Effector memory CD8-positive, alpha-beta T cell (primary cell): ENCODE measurements around the gene PPIP5K2.
"Not testable (repeated sequence)": the region's sequence is repeated elsewhere in the genome, so short reads cannot be mapped to it uniquely, and the experiment has no call there.

Experiments used
- ATAC-seq: fragments of 150-1000 bp; cut with Tn5 transposase; replicated peaks from 2 replicates; pipeline ENCODE4 v1.10.0; 2021; ENCODE audit warnings: mild to moderate bottlenecking, moderate library complexity
- DNase-seq, 3 experiments: peaks; one replicate each; pipeline ENCODE4 v3.0.0; 2021
- H3K27ac Mint-ChIP-seq, 2 donors: one replicate each; pipeline ENCODE4 v1.8.0; 2022; ENCODE audit warnings: mild to moderate bottlenecking in 2 of 2, mixed read lengths in 2 of 2, moderate library complexity in 2 of 2
- H3K27me3 Mint-ChIP-seq, 2 donors: one replicate each; pipeline ENCODE4 v1.8.0; 2022; ENCODE audit warnings: mixed read lengths in 2 of 2
- H3K36me3 Mint-ChIP-seq: one replicate; pipeline ENCODE4 v1.8.0; 2022; ENCODE audit warnings: mild to moderate bottlenecking, moderate library complexity, mixed read lengths; ENCODE audit not compliant: insufficient read depth
- H3K4me1 Mint-ChIP-seq, 2 donors: one replicate each; pipeline ENCODE4 v1.8.0; 2022; ENCODE audit warnings: low read depth in 2 of 2, mixed read lengths in 2 of 2
- H3K4me3 Mint-ChIP-seq, 2 donors: one replicate each; pipeline ENCODE4 v1.8.0; 2022; ENCODE audit warnings: mild to moderate bottlenecking in 2 of 2, mixed read lengths in 2 of 2, moderate library complexity in 2 of 2
- H3K9me3 Mint-ChIP-seq, 2 donors: one replicate each; pipeline ENCODE4 v1.8.0; 2022; ENCODE audit warnings: mixed read lengths in 2 of 2

The PPIP5K2 gene

DNA sequence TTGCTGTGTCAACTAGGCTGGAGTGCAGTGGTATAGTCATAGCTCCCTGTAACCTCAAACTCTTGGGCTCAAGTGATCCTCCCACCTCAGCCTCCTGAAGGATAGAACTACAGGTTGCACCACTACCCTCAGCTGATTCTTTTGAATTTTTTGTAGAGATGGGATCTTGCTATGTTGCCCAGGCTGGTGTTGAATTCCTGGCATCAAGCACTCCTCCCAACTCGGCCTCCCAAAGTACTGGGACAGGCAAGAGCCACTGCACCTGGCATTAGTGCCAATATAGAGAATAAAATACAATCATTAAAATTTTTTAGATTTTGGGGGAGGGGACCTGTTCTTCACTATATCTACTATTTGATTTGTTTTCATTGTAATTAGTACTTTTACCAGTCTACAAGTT lies 15.4 kb downstream of the PPIP5K2 start:
- Mint-ChIP-seq H3K27me3 (no peaks in the 10 kb centered on the region), H3K36me3 (peaks cover 20% of the 10 kb centered on the region), H3K9me3 (no peaks in the 10 kb centered on the region), H3K4me3 (no peak overlapping the region), H3K27ac (no peak overlapping the region), H3K4me1 (peaks cover 3 to 15% of the 10 kb centered on the region in 2 donors)
- ATAC-seq (no peak), DNase-seq (no peak)

DNA sequence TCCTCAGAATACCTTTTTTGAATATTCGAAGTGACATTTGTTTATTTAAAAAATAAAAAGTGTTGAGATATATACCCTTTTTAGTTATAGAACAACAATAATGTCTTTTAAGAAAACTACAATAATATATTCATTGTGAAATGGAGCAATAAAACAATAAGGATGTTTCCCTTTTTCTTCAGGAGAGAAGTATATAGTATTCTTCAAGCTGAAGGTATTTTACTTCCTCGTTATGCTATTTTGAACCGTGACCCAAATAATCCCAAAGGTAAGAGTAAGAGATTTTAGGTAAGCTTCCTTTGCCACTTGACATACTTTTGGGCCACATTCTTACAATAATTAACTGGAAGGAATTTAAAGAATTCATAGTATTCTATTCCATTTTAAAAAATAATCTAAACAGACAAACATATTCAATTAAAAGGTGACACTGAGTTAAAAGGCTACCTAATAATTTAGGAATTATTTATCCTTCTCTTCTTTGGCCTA lies 18.1 kb downstream of the PPIP5K2 start:
- H3K27me3 Mint-ChIP-seq, result no peaks in the 10 kb centered on the region
- H3K27ac Mint-ChIP-seq, result no peak overlapping the region
- H3K4me3 Mint-ChIP-seq, result no peak overlapping the region
- H3K36me3 Mint-ChIP-seq, result peaks cover 20% of the 10 kb centered on the region
- DNase-seq (no peak), ATAC-seq (no peak)
- no peaks in the 10 kb centered on the region for H3K9me3 Mint-ChIP-seq
- H3K4me1 Mint-ChIP-seq, result peaks cover 0 to under 1% of the 10 kb centered on the region in 2 donors

DNA sequence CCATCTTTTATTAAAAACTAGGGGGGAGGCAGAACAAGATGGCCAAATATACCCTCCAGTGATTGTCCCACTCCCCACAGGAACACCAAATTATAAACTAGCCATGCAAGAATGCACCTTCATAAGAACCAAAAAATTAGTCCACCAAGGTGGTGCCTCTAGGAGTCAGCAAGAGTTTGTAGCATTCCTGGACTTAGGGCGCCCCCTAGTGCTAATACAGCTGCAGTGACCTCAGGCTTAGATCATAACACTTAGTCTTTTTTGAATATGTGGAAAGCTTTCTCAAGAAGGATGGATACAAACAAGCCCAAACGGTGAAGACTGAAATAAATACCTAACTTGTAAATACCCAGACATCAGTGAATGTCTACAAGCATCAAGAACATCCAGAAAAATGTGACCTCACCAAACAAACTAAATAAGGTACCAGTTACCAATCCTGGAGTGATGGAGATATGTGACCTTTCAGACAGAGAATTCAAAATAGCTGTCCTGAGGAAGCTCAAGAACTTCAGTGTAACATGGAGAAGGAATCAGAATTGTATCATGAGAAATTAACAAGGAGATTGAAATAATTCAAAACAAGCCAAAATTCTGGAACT lies 19.3 kb downstream of the PPIP5K2 start:
- H3K4me3 Mint-ChIP-seq, result no peak overlapping the region
- no peaks in the 10 kb centered on the region for H3K27me3 Mint-ChIP-seq
- H3K36me3 Mint-ChIP-seq, result peaks cover 20% of the 10 kb centered on the region
- H3K4me1 Mint-ChIP-seq, result no peaks in the 10 kb centered on the region
- DNase-seq, result peak; percentile 81 to 87 (median 84)
- H3K27ac Mint-ChIP-seq, result no peak overlapping the region
- ATAC-seq, result peak; percentile 100
- no peaks in the 10 kb centered on the region for H3K9me3 Mint-ChIP-seq

DNA sequence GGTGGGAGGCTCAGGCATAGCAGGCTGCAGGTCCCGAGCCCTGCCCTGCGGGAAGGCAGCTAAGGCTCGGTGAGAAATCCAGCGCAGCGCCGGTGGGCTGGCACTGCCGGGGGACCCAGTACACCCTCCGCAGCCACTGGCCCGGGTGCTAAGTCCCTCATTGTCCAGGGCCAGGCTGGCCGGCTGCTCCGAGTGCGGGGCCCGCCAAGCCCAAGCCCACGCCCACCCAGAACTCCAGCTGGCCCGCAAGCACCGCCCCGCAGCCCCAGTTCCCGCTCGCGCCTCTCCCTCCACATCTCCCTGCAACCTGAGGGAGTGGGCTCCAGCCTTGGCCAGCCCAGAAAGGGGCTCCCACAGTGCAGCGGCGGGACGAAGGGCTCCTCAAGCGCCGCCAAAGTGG lies 22.0 kb downstream of the PPIP5K2 start:
- not testable (repeated sequence) for H3K27ac Mint-ChIP-seq, ATAC-seq, DNase-seq, H3K4me3 Mint-ChIP-seq, H3K27me3 Mint-ChIP-seq, H3K4me1 Mint-ChIP-seq, H3K9me3 Mint-ChIP-seq
- peaks cover 16% of the 10 kb centered on the region for H3K36me3 Mint-ChIP-seq

DNA sequence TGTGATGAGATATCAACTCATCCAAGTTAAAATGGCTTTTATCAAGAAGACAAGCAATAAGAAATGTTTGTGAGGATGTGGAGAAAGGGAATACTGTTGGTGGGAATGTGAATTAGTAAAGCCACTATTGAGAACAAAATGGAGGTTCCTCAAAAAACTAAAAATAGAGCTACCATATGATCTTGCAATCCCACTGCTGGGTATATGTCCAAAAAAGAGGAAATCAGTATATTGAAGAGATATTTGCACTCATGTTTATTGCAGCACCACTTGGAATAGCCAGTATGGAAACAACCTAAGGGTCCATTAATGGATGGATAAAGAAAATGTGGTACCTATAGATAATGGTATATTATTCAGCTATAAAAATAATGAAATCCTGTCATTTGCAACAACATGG lies 25.1 kb downstream of the PPIP5K2 start:
- DNase-seq (no peak), ATAC-seq (no peak)
- Mint-ChIP-seq H3K9me3 (no peaks in the 10 kb centered on the region), H3K4me1 (no peaks in the 10 kb centered on the region), H3K4me3 (no peak overlapping the region), H3K36me3 (peaks cover 14% of the 10 kb centered on the region), H3K27ac (no peak overlapping the region), H3K27me3 (no peaks in the 10 kb centered on the region)

DNA sequence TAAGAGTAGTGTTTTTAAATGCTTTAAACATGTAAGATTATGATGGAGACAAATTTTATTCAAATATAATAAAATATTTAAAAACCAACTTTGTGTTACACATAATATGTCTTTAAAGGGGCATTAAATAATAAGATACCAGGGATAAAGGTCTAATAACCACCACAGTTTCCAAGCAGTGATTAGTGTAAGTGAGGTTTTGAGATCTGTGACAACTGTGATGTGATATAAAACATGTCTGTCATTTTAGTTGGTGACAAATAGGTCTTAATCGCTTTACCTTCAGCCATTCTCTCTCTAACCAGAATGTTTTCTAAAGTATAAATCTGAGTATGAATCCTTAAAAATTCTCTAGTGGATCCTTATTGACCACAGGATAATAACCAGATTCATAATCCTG lies 28.1 kb downstream of the PPIP5K2 start:
- H3K36me3 Mint-ChIP-seq, result peaks cover 15% of the 10 kb centered on the region
- no peak overlapping the region for H3K4me3 Mint-ChIP-seq
- no peak for DNase-seq
- no peak overlapping the region for H3K27ac Mint-ChIP-seq
- H3K4me1 Mint-ChIP-seq, result no peaks in the 10 kb centered on the region
- H3K9me3 Mint-ChIP-seq, result no peaks in the 10 kb centered on the region
- H3K27me3 Mint-ChIP-seq, result no peaks in the 10 kb centered on the region
- ATAC-seq, result no peak

DNA sequence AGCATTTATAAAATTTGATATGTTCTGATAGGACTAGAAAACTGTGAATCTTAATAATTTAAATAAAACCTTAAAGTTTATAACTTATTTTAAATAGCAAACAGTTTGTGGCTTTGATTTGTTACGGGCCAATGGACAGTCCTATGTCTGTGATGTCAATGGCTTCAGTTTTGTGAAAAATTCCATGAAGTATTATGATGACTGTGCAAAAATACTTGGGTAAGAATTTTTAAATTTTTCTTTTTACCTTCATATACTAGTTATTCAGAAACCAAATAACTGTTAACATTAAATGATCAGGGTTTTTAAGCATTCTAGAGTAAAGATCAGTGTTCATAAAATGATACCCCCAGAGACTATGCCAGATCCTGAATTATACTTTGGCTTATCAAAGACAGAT lies 31.1 kb downstream of the PPIP5K2 start:
- H3K9me3 Mint-ChIP-seq, result no peaks in the 10 kb centered on the region
- no peak for ATAC-seq
- no peaks in the 10 kb centered on the region for H3K4me1 Mint-ChIP-seq
- H3K27ac Mint-ChIP-seq, result no peak overlapping the region
- DNase-seq, result no peak
- no peak overlapping the region for H3K4me3 Mint-ChIP-seq
- no peaks in the 10 kb centered on the region for H3K27me3 Mint-ChIP-seq
- peaks cover 36% of the 10 kb centered on the region for H3K36me3 Mint-ChIP-seq

DNA sequence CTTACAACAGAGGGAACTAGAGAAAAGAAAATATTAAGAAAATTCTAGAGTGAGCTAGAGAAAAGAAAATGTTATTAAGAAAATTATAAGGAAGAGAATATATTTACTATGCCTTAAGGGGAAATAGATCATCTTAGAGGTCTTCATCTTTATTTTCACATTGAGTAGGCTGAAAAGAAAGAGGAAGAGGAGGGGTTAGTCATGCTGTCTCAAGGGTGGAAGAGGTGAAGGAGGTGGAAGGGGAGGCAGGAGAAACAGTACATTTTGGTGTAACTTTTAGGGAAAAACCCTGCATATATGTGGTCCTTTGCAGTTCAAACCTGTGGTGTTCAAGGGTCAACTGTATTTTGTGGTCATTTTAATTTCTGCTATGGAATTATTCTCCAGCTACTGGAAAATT lies 46.6 kb downstream of the PPIP5K2 start:
- Mint-ChIP-seq H3K9me3 (no peaks in the 10 kb centered on the region), H3K27me3 (no peaks in the 10 kb centered on the region), H3K27ac (no peak overlapping the region), H3K4me3 (no peak overlapping the region), H3K36me3 (peaks cover 17% of the 10 kb centered on the region), H3K4me1 (no peaks in the 10 kb centered on the region)
- DNase-seq (no peak), ATAC-seq (no peak)

DNA sequence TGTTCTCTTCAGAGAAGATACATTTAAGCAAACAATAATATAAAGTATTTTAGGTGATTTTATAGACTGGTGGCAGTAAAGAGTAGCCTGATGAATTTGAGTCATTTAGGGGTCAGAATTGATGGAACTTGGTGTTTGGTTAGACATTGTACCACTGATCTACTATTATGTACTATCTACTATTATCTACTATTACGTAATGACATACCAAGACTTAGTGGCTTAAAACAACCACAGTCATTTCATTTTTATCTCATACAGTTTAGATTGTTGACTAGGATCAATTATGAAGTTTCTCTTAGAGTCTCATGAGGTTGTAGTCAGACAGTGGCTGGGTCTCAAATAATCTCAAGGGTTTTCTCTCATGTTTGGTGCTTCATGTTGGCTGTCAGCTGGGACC lies 54.0 kb downstream of the PPIP5K2 start:
- no peaks in the 10 kb centered on the region for H3K27me3 Mint-ChIP-seq
- DNase-seq (no peak), ATAC-seq (no peak)
- no peaks in the 10 kb centered on the region for H3K9me3 Mint-ChIP-seq
- H3K36me3 Mint-ChIP-seq, result peaks cover under 1% of the 10 kb centered on the region
- no peaks in the 10 kb centered on the region for H3K4me1 Mint-ChIP-seq
- H3K4me3 Mint-ChIP-seq, result no peak overlapping the region
- H3K27ac Mint-ChIP-seq, result no peak overlapping the region

DNA sequence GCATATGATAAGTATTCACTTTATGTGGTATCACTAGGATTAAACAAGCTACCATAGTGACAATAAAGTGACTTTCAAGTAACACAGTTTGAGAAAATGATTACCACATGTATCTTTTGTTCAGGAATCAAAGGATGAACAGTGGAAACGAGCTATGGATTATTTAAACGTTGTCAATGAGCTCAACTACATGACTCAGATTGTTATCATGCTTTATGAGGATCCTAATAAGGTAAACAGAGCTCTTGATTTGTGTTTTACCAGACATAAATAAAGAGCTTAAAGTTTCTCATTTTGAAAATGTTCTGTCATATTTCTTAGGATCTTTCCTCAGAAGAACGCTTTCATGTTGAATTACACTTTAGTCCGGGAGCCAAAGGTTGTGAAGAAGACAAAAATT lies 57.4 kb downstream of the PPIP5K2 start:
- H3K9me3 Mint-ChIP-seq, result no peaks in the 10 kb centered on the region
- DNase-seq (no peak), ATAC-seq (no peak)
- H3K36me3 Mint-ChIP-seq, result peaks cover 21% of the 10 kb centered on the region
- no peak overlapping the region for H3K27ac Mint-ChIP-seq
- H3K27me3 Mint-ChIP-seq, result no peaks in the 10 kb centered on the region
- H3K4me3 Mint-ChIP-seq, result no peak overlapping the region
- H3K4me1 Mint-ChIP-seq, result no peaks in the 10 kb centered on the region

DNA sequence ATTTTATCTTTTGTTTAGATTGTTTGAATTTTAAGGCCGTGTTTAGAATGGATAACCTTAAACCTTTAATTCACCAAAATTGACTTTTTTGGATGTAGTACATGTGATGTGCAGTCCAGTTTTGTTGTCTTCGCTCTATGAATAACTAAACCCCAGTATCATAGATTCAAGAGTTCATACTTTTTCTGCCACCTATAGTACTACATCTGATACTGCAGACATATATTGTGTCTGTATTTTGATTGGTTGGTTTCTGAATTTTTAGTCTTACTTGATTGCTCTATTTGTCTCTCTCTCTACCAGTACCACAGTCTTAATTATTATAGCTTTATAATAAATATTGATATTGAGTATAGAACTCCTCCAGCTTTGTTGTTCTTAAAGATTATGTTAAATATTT lies 58.1 kb downstream of the PPIP5K2 start:
- no peaks in the 10 kb centered on the region for H3K4me1 Mint-ChIP-seq
- ATAC-seq (no peak), DNase-seq (no peak)
- H3K36me3 Mint-ChIP-seq, result peaks cover 28% of the 10 kb centered on the region
- no peaks in the 10 kb centered on the region for H3K27me3 Mint-ChIP-seq
- H3K9me3 Mint-ChIP-seq, result no peaks in the 10 kb centered on the region
- H3K4me3 Mint-ChIP-seq, result no peak overlapping the region
- H3K27ac Mint-ChIP-seq, result no peak overlapping the region

DNA sequence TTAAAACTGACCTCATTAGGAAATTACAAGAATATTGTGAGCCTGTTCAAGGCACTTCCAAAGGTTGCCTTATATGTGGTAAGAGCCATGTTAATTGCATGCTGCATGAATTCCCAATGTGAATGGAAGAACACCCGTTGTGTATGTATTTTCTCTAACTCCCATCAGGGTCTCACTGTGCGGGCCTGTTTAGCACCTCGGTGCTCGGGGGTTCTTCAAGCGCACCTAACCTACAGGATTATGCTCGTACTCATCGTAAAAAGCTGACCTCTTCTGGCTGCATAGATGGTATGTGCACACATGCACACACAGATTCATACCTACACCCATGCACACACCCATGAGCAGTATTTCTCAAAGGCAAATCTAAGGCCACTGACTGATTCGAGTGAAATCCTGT lies 66.1 kb downstream of the PPIP5K2 start:
- ATAC-seq (no peak), DNase-seq (no peak)
- Mint-ChIP-seq H3K27ac (no peak overlapping the region), H3K27me3 (no peaks in the 10 kb centered on the region), H3K36me3 (peaks cover 43% of the 10 kb centered on the region), H3K9me3 (no peaks in the 10 kb centered on the region), H3K4me3 (no peak overlapping the region), H3K4me1 (peaks cover 0 to 3% of the 10 kb centered on the region in 2 donors)

DNA sequence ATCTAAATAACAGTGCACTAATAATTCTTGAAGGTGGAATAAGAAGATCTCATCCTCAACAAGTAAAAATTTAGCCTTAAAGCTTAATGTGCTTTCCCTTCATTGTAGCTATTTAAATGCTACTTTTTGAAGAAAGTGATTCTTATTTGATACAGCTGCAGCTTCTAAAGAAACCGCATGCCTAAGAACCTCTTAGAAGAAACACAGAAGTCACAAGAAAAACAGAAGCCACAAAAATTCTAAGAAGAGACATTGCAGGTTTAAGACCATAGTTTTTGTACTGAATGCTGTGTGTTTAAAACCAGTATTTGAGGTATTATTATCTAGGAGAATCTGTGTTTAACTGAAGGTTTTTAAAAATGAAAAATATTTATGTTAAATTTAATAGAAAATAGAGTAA lies 68.3 kb downstream of the PPIP5K2 start:
- Mint-ChIP-seq H3K4me3 (no peak overlapping the region), H3K27ac (no peak overlapping the region), H3K27me3 (no peaks in the 10 kb centered on the region), H3K4me1 (peaks cover 0 to 3% of the 10 kb centered on the region in 2 donors), H3K36me3 (peaks cover 23% of the 10 kb centered on the region), H3K9me3 (no peaks in the 10 kb centered on the region)
- no peak for ATAC-seq
- no peak for DNase-seq

DNA sequence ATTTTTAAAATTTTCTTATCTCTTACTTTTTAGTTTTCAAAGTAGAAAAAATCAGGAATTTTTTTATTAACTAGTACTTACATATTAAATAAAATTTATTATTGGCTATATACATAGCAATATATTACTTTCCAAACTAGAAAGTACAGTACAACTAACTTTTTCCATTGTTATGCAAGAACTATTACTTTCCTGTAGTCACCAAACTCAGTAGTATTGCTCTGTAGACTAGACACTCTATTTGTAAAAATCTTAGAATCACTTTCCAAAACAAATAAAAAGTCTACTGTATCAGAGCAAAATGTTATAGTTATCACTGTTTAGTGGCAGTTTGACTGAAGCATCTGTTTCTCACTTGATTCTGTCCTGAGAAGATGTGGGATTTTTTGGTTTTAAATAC lies 83.1 kb downstream of the PPIP5K2 start:
- peaks cover 3 to 4% of the 10 kb centered on the region in 2 donors for H3K4me1 Mint-ChIP-seq
- DNase-seq (no peak), ATAC-seq (no peak)
- no peaks in the 10 kb centered on the region for H3K9me3 Mint-ChIP-seq
- no peaks in the 10 kb centered on the region for H3K27me3 Mint-ChIP-seq
- H3K27ac Mint-ChIP-seq, result no peak overlapping the region
- H3K4me3 Mint-ChIP-seq, result no peak overlapping the region
- H3K36me3 Mint-ChIP-seq, result peaks cover 8% of the 10 kb centered on the region

DNA sequence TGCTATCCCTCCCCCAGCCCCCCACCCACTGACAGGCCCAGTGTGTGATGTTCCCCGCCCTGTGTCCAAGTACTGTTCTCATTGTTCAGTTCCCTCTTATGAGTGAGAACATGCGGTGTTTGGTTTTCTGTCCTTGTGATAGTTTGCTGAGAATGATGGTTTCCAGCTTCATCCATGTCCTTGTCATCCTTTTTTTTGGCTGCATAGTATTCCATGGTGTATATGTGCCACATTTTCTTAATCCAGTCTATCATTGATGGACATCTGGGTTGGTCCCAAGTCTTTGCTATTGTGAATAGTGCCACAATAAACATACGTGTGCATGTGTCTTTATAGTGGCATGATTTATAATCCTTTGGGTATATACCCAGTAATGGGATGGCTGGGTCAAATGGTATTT lies 84.9 kb downstream of the PPIP5K2 start:
- not testable (repeated sequence) for H3K27ac Mint-ChIP-seq, H3K27me3 Mint-ChIP-seq, DNase-seq, ATAC-seq, H3K9me3 Mint-ChIP-seq, H3K4me3 Mint-ChIP-seq, H3K4me1 Mint-ChIP-seq, H3K36me3 Mint-ChIP-seq
